ENCODE measurements around the gene CPT2. TPM values are rescaled to one million over a fixed set of nuclear protein-coding genes. Genes with fewer than 3 reads are reported as not detected.

CPT2 gene
- polyA plus RNA-seq, 2 of the 4 experiments (the other 2 are of a cell fraction): 5.9 to 8.4 TPM

GRCh38 chr1:53244141-53244540, 47.5 kb downstream of the CPT2 start:
- Histone ChIP-seq H3K27ac (no peak overlapping the region), H3K4me1 (peaks cover 3% of the 10 kb centered on the region; the same call in 1 of the 3 replicates), H3K9me3 (no peaks in the 10 kb centered on the region), H3K4me3 (no peak overlapping the region), H3K4me2 (no peak overlapping the region)
- ATAC-seq (no peak), DNase-seq (ENCODE audit: low read depth in 1 of 2, low spot score in 1 of 2) (no peak), FAIRE-seq (no peak)
- POLR2A ChIA-PET: no interaction called here
- CTCF ChIA-PET: no interaction called here
- WGBS (ENCODE audit: missing lambda C conversion rate): 82% methylated on average over 4 of the region's 4 CpGs
- no peak for TF ChIP-seq GATA3 (IDR thresholded peaks at IDR 0.05; ENCODE audit: borderline replicate concordance)
- no peak for TF ChIP-seq POLR2A (IDR thresholded peaks at IDR 0.05; ENCODE audit: low read length)
- TF ChIP-seq ZFP36 (IDR thresholded peaks at IDR 0.05; ENCODE audit: borderline replicate concordance, partially characterized antibody): no peak
- TF ChIP-seq ZSCAN20 (CRISPR knock-in tag; IDR thresholded peaks at IDR 0.05): no peak
- no peak for TF ChIP-seq CTCF (IDR thresholded peaks at IDR 0.05)
- no peak for TF ChIP-seq FOSB (CRISPR knock-in tag; IDR thresholded peaks at IDR 0.05)

GRCh38 chr1:53246261-53247134, 49.9 kb downstream of the CPT2 start:
- FAIRE-seq: no peak

More at GRCh38 chr1:53246261-53247134, 49.9 kb downstream of the CPT2 start:
- TF ChIP-seq RARB (CRISPR knock-in tag; IDR thresholded peaks at IDR 0.05) (no peak), ELK1 (IDR thresholded peaks at IDR 0.05; ENCODE audit: low read depth, low read length) (no peak), POLR2AphosphoS2 (conservative IDR thresholded peaks at IDR 0.05; ENCODE audit: low read length) (no peak), MYC (IDR thresholded peaks at IDR 0.05; ENCODE audit: borderline replicate concordance, low read length) (no peak), BHLHE40 (IDR thresholded peaks at IDR 0.05; ENCODE audit: low read depth, low read length) (no peak), ZSCAN20 (CRISPR knock-in tag; IDR thresholded peaks at IDR 0.05) (no peak), CHD4 (IDR thresholded peaks at IDR 0.05; ENCODE audit: borderline replicate concordance) (no peak), SMC3 (IDR thresholded peaks at IDR 0.05) (no peak), HOXB5 (CRISPR knock-in tag; IDR thresholded peaks at IDR 0.05) (no peak), KDM1A (IDR thresholded peaks at IDR 0.05; ENCODE audit: low read depth) (no peak), EHF (CRISPR knock-in tag; IDR thresholded peaks at IDR 0.05) (no peak), RNF2 (IDR thresholded peaks at IDR 0.05; ENCODE audit: borderline replicate concordance, low read depth) (no peak), MAZ (IDR thresholded peaks at IDR 0.05; ENCODE audit: borderline replicate concordance, low read depth, low read length) (no peak), EP300 (IDR thresholded peaks at IDR 0.05) (no peak), MAX (IDR thresholded peaks at IDR 0.05) (no peak), CBX8 (IDR thresholded peaks at IDR 0.05) (no peak), REST (IDR thresholded peaks at IDR 0.05) (no peak), TP53 (CRISPR knock-in tag; IDR thresholded peaks at IDR 0.05) (no peak), HMGXB4 (CRISPR knock-in tag; IDR thresholded peaks at IDR 0.05; ENCODE audit: borderline replicate concordance) (no peak), RAD21 (conservative IDR thresholded peaks at IDR 0.05 in 1 of 2, IDR thresholded peaks at IDR 0.05 in 1 of 2) (no peak)
- CTCF ChIA-PET: no interaction called here
- Histone ChIP-seq H3K4me3 (no peak overlapping the region), H3K4me2 (no peak overlapping the region), H3K4me1 (no peaks in the 10 kb centered on the region), H3K27ac (no peak overlapping the region), H3K9me3 (no peaks in the 10 kb centered on the region)
- DNase-seq (ENCODE audit: low read depth in 1 of 2, low spot score in 1 of 2) (no peak), ATAC-seq (no peak)
- POLR2A ChIA-PET: no interaction called here
- WGBS (ENCODE audit: missing lambda C conversion rate): 97% methylated on average over 4 of the region's 4 CpGs

Data from A549 (cell line).